ENCODE data around the gene RBP2.
"Not testable (repeated sequence)": the region's sequence is repeated elsewhere in the genome, so short reads cannot be mapped to it uniquely, and the experiment has no call there.

The RBP2 gene

DNA sequence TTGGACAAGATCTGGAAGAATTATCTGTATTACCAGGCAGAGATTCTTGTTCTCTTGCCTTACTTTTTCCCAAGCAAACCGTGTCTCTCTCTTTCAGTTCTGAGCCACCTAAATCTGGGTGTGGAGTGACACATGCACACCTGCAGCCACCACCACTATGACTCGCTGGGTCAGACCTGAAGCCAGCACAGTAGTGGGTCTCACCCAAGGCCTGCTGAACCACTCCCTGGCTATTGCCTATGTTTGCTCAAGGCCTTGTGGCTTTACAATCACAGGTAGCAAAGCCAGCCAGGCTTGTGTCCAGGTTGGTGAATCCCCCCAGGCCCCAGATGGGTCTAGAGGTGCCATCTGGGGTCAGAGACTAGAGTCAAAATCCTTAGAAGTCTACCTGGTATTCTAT lies 58.2 kb downstream of the RBP2 start:
- H3K27me3 Mint-ChIP-seq, result no peaks in the 10 kb centered on the region
- peaks cover 27% of the 10 kb centered on the region for H3K36me3 Mint-ChIP-seq
- H3K9me3 Mint-ChIP-seq, result peaks cover 31% of the 10 kb centered on the region
- H3K4me1 Mint-ChIP-seq, result no peaks in the 10 kb centered on the region
- no peak overlapping the region for H3K4me3 Mint-ChIP-seq
- ATAC-seq (ENCODE audit: low read depth) (no peak), DNase-seq (ENCODE audit: low spot score in 2 of 2) (no peak)
- H3K27ac Mint-ChIP-seq, result no peak overlapping the region

DNA sequence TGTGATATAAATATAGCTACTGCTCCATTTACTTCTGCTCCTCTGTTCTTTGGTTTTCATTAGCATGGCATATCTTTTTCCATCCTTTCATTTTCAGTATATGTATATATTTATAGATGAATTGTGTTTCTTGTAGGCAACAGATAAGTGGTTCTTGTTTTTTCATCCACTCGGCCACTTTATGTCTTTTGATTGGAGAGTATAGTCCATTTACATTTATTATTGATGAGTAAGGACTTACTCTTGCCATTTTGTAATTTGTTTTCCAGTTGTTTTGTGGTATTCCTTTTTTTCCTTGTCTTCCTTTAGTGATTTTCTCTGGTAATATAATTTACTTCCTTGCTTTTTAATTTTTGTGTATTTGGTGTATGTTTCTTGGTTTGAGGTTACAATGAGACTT lies 60.0 kb downstream of the RBP2 start:
- Mint-ChIP-seq H3K4me3 (no peak overlapping the region), H3K27ac (no peak overlapping the region), H3K27me3 (no peaks in the 10 kb centered on the region), H3K4me1 (no peaks in the 10 kb centered on the region), H3K36me3 (peaks cover 25% of the 10 kb centered on the region), H3K9me3 (peaks cover 42% of the 10 kb centered on the region)
- DNase-seq (ENCODE audit: low spot score in 2 of 2), result no peak
- no peak for ATAC-seq (ENCODE audit: low read depth)

DNA sequence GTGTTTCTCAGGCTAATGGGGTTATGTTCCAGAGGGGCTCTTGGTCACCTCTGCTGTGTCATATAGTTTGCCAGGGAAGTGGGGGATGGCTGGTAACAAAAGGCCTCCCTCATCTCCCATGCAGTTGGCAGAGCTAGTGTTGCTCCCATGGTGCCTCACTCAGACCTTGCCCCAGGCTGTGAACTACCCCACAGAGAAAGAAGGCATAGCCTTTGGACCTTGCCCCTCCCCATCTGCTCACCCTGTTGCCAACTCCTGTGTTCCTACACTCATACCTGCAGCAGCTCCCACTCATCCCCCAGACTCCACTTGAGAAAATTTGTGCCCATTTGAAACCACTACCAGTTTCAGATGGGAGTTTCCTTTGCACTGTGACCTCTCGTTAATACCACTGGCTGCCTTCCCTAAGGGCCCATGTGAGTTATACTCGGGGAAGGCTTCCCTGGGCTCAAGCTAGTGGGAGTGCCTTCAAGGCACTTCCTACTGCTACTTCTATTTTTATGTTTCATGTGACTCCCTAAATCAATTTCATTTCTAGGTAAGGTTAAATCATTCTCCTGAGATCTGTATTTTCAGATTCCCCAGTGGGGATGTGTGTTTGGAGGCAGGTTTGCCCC lies 61.6 kb downstream of the RBP2 start:
- Mint-ChIP-seq H3K4me3 (no peak overlapping the region), H3K36me3 (peaks cover 25% of the 10 kb centered on the region), H3K9me3 (peaks cover 42% of the 10 kb centered on the region), H3K27ac (no peak overlapping the region), H3K27me3 (no peaks in the 10 kb centered on the region), H3K4me1 (no peaks in the 10 kb centered on the region)
- no peak for ATAC-seq (ENCODE audit: low read depth)
- no peak for DNase-seq (ENCODE audit: low spot score in 2 of 2)

DNA sequence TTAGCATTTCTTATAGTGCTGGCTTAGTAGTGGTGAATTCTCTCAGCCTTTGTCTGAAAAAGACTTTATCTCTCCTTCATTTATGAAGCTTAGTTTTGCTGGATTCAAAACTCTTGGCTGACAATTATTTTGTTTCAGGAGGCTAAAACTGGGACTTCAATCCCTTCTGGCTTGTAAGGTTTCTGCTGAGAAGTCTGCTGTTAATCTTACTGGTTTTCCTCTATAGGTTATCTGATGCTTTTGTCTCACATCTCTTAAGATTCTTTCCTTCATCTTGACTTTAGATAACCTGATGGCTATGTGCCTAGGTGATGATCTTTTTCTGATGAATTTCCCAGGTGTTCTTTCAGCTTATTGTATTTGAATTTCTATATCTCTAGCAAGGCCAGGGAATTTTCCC lies 63.4 kb downstream of the RBP2 start:
- ATAC-seq (ENCODE audit: low read depth), result not testable (repeated sequence)
- peaks cover 25% of the 10 kb centered on the region for H3K36me3 Mint-ChIP-seq
- H3K9me3 Mint-ChIP-seq, result peaks cover 45% of the 10 kb centered on the region

More for the DNA sequence above, 63.4 kb downstream of the RBP2 start:
- not testable (repeated sequence) for H3K4me3 Mint-ChIP-seq; H3K27me3 Mint-ChIP-seq; H3K4me1 Mint-ChIP-seq; DNase-seq (ENCODE audit: low spot score in 2 of 2); H3K27ac Mint-ChIP-seq
